H54 (cell line): ENCODE results near the gene GDI2.

Experiments used
- DNase-seq: peaks from one replicate; pipeline ENCODE4 v3.0.0; 2011; ENCODE audit warnings: low spot score, mixed read lengths; ENCODE audit not compliant: insufficient read length
- FAIRE-seq: peaks from 3 replicates; lab custom pipeline; 2011; peaks lifted over from hg19 to GRCh38; lab: Jason Lieb, UNC
- POLR2A ChIP-seq: IDR thresholded peaks from 2 replicates; pipeline ENCODE4 v1.6.1; 2011; ENCODE audit warnings: low read depth, mild to moderate bottlenecking, low read length

Gene GDI2

DNA sequence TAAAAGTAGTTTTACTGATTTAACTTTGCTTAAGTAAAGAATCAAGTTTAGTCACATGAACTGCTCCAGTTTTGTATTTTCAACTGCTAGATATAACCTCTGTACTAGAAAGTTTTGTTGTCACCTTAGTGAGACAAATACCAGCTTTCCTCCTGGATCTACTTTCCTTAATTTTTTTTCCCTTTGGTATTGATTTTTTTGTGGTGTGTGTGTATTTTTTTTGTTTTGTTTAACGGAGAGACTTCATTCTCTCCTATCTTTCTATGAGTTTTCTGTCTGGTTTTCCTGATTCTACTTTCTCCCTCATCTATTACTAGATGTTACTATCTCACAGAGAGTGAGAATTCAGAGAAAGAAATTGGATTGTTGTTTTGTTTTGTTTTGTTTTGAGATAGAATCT lies 76.6 kb downstream of the GDI2 start:
- TF ChIP-seq POLR2A, result no peak
- no peak for DNase-seq
- no peak for FAIRE-seq

DNA sequence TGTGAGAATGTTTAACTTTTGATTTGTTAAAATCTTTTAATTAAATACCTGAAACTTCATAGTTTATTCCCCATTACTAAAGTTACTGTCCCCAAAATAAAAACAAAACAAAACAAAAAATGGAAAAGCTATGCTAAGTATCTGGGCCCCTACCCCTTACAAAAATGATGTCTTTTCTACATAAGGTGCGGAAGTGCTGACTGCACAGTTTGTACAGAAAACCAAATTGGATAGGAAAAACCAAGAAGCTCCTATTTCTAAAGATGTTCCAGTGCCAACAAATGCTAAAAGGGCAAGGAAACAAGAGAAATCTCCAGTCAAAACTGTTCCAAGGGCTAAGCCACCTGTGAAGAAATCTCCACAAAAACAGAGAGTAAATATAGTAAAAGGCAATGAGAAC lies 78.1 kb downstream of the GDI2 start:
- FAIRE-seq (no peak), DNase-seq (no peak)
- no peak for TF ChIP-seq POLR2A

DNA sequence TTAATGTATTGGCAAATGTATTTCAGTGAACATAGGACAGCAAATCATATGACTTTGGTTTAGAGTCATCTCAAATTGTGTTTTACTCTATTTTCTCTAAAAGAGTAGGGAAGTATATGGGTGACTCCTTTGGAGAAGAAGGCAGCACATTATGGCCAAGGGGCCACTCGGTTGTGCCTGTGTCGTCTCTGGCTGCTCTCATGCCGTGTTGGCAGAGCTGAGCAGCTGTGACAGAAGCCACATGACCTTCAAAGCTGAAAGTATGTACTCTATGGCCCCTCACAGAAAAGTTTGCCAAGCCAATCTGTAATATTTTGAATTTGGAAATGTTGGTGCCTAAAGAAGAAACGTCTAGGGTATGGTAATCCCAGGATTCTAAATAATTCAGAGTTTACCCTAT lies 81.1 kb downstream of the GDI2 start:
- FAIRE-seq, result no peak
- no peak for TF ChIP-seq POLR2A
- DNase-seq, result no peak

GRCh38 chr10:5731559-5731958 lies 81.7 kb downstream of the GDI2 start:
- DNase-seq (no peak), FAIRE-seq (no peak)

GRCh38 chr10:5730766-5731165 lies 82.5 kb downstream of the GDI2 start:
- no peak for FAIRE-seq
- no peak for TF ChIP-seq POLR2A

More at GRCh38 chr10:5731559-5731958, 81.7 kb downstream of the GDI2 start:
- TF ChIP-seq POLR2A, result no peak

DNA sequence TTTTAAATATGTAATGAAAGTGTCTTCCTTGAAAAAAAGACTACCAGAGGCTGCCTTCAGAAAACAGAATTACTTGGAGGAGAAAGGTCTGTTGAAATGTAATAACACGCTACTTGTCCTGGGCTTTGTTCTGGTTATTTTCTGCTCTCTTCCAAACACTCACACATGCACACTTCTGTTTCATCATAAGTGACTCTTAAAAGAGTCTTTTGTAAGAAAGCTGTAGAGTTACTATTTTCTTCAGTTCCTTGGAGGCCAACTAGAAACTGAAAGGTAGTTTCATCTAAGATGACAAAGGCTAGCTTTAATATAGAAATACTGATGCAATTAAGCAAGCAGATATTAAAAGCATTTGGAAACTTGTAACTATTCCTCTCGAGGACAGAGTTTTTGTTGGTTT lies 89.5 kb downstream of the GDI2 start:
- DNase-seq (no peak), FAIRE-seq (no peak)

More at GRCh38 chr10:5730766-5731165, 82.5 kb downstream of the GDI2 start:
- no peak for DNase-seq

DNA sequence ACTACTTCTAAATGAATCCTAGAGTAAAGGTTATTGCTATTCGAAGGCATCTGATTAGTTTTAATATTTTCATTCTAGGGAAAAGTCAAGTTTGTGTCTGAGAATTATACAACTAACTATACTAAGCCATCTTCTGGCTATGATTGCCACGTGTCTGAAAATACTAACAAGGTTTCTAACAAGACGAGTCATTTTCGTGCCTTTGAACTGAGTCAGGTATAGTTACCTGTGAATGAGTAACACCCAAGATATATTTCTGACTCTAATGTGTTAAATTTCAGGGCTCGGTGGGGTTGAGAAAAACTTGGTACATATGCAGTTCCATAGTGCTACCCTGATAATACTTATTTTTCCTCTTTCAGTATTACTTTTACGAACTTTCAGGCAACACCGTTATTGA lies 93.1 kb downstream of the GDI2 start:
- no peak for TF ChIP-seq POLR2A
- FAIRE-seq (no peak), DNase-seq (no peak)

More for the DNA sequence above, 89.5 kb downstream of the GDI2 start:
- TF ChIP-seq POLR2A, result no peak

DNA sequence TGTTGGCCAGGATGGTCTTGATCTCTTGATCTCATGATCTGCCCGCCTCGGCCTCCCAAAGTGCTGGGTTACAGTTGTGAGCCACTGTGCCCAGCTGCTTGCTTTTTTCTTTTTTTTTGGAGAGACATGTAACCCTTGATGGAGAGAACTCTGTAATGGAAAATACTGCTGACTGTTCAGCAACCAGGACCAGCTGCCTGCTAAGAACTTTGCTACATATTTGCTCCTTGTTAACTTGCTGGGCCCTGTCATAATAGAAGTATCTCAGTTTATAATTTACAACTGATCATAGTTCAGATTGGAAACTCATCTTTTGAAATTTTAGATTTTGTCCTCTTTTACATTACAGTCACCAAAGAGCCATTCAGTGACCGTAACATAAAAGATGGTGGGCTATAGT lies 93.7 kb downstream of the GDI2 start:
- DNase-seq (no peak), FAIRE-seq (no peak)
- TF ChIP-seq POLR2A, result no peak
